Spleen (tissue), 7 donors: ENCODE results near the gene MUC3A.

ENCODE experiments used
- POLR2A ChIP-seq, 3 donors: fragments of 450-650 bp; IDR thresholded peaks; one replicate each; pipeline ENCODE4 v1.5.1; 2017; ENCODE audit warnings: antibody characterized with exemption in 3 of 3, mild to moderate bottlenecking in 1 of 3
- TF ChIP-seq, protein P1 (sequence below), 11 experiments: fragments of 200-600 bp in 7 of 11; fragments of 450-650 bp in 4 of 11; sonication (generic) in 4 of 11; IDR thresholded peaks in 8 of 11; conservative IDR thresholded peaks in 3 of 11; 1 replicate in 7 of 11; 2 replicates in 4 of 11; pipeline versions ENCODE4 v1.4.0 to v1.8.0; 2016 to 2021; ENCODE audit warnings: antibody characterized with exemption in 11 of 11, inconsistent platforms in 4 of 11, mild to moderate bottlenecking in 1 of 11
- donor health status: DM: no; HTN: no; CAD: no; lungs with moderate emphysema.
- donor health status: DM: no; HTN: no; CAD: no.
- donor health status: DM: no; HTN: no; CAD: no.

DNA sequence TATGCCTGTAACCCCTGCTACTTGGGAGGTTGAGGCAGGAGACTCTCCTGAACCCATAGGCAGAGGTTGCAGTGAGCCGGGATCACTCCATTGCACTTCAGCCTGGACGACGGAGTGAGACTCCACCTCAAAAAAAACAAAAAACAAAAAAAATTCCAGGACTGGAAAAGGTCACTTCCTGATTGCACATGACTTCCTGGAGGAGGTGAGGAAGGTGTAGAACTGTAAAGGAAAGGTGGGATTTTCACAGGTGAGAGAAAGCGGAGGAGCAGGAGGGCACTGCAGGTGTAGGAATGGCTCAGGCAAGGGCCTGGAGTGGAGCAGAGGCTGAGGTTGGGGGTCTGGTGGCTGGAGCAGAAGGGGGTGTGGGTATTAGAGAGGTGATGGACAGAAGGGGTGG is 3.2 kb upstream of the MUC3A start:
- no peak for TF ChIP-seq POLR2A (IDR thresholded peaks at IDR 0.05)
- TF ChIP-seq, protein P1, sequence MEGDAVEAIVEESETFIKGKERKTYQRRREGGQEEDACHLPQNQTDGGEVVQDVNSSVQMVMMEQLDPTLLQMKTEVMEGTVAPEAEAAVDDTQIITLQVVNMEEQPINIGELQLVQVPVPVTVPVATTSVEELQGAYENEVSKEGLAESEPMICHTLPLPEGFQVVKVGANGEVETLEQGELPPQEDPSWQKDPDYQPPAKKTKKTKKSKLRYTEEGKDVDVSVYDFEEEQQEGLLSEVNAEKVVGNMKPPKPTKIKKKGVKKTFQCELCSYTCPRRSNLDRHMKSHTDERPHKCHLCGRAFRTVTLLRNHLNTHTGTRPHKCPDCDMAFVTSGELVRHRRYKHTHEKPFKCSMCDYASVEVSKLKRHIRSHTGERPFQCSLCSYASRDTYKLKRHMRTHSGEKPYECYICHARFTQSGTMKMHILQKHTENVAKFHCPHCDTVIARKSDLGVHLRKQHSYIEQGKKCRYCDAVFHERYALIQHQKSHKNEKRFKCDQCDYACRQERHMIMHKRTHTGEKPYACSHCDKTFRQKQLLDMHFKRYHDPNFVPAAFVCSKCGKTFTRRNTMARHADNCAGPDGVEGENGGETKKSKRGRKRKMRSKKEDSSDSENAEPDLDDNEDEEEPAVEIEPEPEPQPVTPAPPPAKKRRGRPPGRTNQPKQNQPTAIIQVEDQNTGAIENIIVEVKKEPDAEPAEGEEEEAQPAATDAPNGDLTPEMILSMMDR (IDR thresholded peaks at IDR 0.05 in 8 of 11, conservative IDR thresholded peaks at IDR 0.05 in 3 of 11) = no peak
